ENCODE results near the gene GZF1. TPM values are rescaled to one million over a fixed set of nuclear protein-coding genes. Genes with fewer than 3 reads are reported as not detected.

The GZF1 gene
- total RNA-seq, 3 donors from 2014 or later = 19.0 to 24.3 (median 19.9) TPM

- no peaks in the 10 kb centered on the region for H3K4me1 ChIP-seq
- intact Hi-C loops (cut with DNase I; ENCODE audit: low total_unique reads) = no loop called here
- TF ChIP-seq POLR2AphosphoS5 (IDR thresholded peaks at IDR 0.05) = peak in 1 of 3 donors; percentile 28
- TF ChIP-seq, protein P1, sequence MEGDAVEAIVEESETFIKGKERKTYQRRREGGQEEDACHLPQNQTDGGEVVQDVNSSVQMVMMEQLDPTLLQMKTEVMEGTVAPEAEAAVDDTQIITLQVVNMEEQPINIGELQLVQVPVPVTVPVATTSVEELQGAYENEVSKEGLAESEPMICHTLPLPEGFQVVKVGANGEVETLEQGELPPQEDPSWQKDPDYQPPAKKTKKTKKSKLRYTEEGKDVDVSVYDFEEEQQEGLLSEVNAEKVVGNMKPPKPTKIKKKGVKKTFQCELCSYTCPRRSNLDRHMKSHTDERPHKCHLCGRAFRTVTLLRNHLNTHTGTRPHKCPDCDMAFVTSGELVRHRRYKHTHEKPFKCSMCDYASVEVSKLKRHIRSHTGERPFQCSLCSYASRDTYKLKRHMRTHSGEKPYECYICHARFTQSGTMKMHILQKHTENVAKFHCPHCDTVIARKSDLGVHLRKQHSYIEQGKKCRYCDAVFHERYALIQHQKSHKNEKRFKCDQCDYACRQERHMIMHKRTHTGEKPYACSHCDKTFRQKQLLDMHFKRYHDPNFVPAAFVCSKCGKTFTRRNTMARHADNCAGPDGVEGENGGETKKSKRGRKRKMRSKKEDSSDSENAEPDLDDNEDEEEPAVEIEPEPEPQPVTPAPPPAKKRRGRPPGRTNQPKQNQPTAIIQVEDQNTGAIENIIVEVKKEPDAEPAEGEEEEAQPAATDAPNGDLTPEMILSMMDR (IDR thresholded peaks at IDR 0.05) = no peak
- H3K27ac ChIP-seq = peak overlapping the region; percentile 37 to 67
- H3K9me3 ChIP-seq = no peaks in the 10 kb centered on the region
- no peaks in the 10 kb centered on the region for H3K27me3 ChIP-seq
- no peak overlapping the region for H3K4me3 ChIP-seq
- DNase-seq (ENCODE audit: low spot score in 2 of 2) = peak; percentile 42 to 54
- H3K36me3 ChIP-seq = no peaks in the 10 kb centered on the region
Measured at GRCh38 chr20:23393996-23394775, 32.2 kb downstream of the GZF1 start.

DNA sequence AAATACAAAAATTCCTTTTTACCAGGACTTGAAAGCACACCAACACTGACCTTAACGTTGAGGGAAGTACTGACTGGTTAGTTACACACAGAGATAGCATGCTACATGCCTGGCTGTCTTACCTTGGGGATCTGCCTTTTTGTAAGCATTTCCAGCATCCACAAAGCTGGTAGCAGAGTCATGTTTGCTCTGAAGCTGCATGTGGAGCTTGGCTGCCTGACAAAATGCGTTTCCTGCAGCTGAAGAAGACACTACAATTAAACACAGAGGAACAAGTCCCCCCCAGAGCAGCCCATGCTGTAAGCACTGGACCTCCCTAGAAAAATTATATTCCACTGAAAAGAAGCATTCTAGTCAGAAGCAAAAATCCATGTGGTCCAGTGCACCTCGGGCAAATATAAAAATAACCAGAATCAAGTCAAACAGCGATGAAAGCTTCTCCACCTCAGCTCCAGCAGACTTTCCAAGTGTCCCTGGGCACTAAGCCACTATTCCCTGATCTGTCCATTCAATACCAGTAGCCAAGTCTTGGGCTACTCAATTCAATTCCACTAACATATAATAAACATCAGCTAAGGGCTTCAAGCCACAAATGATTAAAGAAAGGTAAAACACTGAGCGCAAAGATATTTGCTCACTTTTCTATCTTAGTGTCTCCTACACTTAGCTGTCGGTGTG lies 35.1 kb downstream of the GZF1 start:
- no peaks in the 10 kb centered on the region for H3K27me3 ChIP-seq
- no peaks in the 10 kb centered on the region for H3K36me3 ChIP-seq
- intact Hi-C loops (cut with DNase I; ENCODE audit: low total_unique reads) = no loop called here
- no peak overlapping the region for H3K4me3 ChIP-seq
- no peaks in the 10 kb centered on the region for H3K4me1 ChIP-seq
- TF ChIP-seq POLR2A (IDR thresholded peaks at IDR 0.05) (no peak), POLR2AphosphoS5 (IDR thresholded peaks at IDR 0.05) (no peak)
- TF ChIP-seq, protein P1 (IDR thresholded peaks at IDR 0.05) = no peak
- no peak overlapping the region for H3K27ac ChIP-seq
- H3K9me3 ChIP-seq = no peaks in the 10 kb centered on the region
- no peak for DNase-seq (ENCODE audit: low spot score in 2 of 2)

- Histone ChIP-seq H3K27ac (no peak overlapping the region), H3K4me3 (no peak overlapping the region), H3K4me1 (no peaks in the 10 kb centered on the region), H3K36me3 (no peaks in the 10 kb centered on the region), H3K9me3 (no peaks in the 10 kb centered on the region), H3K27me3 (no peaks in the 10 kb centered on the region)
- TF ChIP-seq, protein P1 (IDR thresholded peaks at IDR 0.05) = no peak
- TF ChIP-seq POLR2AphosphoS5 (IDR thresholded peaks at IDR 0.05) (no peak), POLR2A (IDR thresholded peaks at IDR 0.05) (no peak)
- DNase-seq (ENCODE audit: low spot score in 2 of 2) = no peak
- intact Hi-C loops (cut with DNase I; ENCODE audit: low total_unique reads) = no loop called here
Measured at GRCh38 chr20:23397961-23398360, 36.0 kb downstream of the GZF1 start.

GRCh38 chr20:23399568-23400241 lies 37.7 kb downstream of the GZF1 start:
- Histone ChIP-seq H3K27ac (no peak overlapping the region), H3K9me3 (no peaks in the 10 kb centered on the region), H3K4me3 (no peak overlapping the region), H3K4me1 (no peaks in the 10 kb centered on the region), H3K36me3 (no peaks in the 10 kb centered on the region), H3K27me3 (no peaks in the 10 kb centered on the region)
- no peak for DNase-seq (ENCODE audit: low spot score in 2 of 2)
- TF ChIP-seq POLR2AphosphoS5 (IDR thresholded peaks at IDR 0.05) = no peak
- TF ChIP-seq, protein P1 (IDR thresholded peaks at IDR 0.05) = no peak
- TF ChIP-seq POLR2A (IDR thresholded peaks at IDR 0.05) = no peak
- intact Hi-C loops (cut with DNase I; ENCODE audit: low total_unique reads) = no loop called here

- Histone ChIP-seq H3K27me3 (no peaks in the 10 kb centered on the region), H3K4me1 (no peaks in the 10 kb centered on the region), H3K9me3 (no peaks in the 10 kb centered on the region), H3K27ac (no peak overlapping the region), H3K36me3 (no peaks in the 10 kb centered on the region), H3K4me3 (no peak overlapping the region)
- TF ChIP-seq POLR2AphosphoS5 (IDR thresholded peaks at IDR 0.05) = no peak
- TF ChIP-seq POLR2A (IDR thresholded peaks at IDR 0.05) = no peak
- TF ChIP-seq, protein P1 (IDR thresholded peaks at IDR 0.05) = no peak
- no peak for DNase-seq (ENCODE audit: low spot score in 2 of 2)
- intact Hi-C loops (cut with DNase I; ENCODE audit: low total_unique reads) = no loop called here
Measured at GRCh38 chr20:23401051-23401450, 39.1 kb downstream of the GZF1 start.

All from breast epithelium (tissue), 4 donors.